ENCODE data around the gene MALL.
"Not testable (repeated sequence)": the region's sequence is repeated elsewhere in the genome, so short reads cannot be mapped to it uniquely, and the experiment has no call there.

MALL gene

GRCh38 chr2:110120171-110121051, 4.8 kb upstream of the MALL start:
- peaks cover 9% of the 10 kb centered on the region; the same call in 1 of the 2 replicates for H3K27me3 ChIP-seq (ENCODE audit: control insufficient read depth, insufficient read depth, low read length)
- WGBS (ENCODE audit: insufficient coverage, insufficient read length) = no CpG with 5 or more reads among the region's 11 CpGs

GRCh38 chr2:110116033-110116710, 550 bp upstream of the MALL start:
- Histone ChIP-seq H3K4me3 (ENCODE audit: low read length) (peak overlapping the region; percentile 52; the same call in 1 of the 2 replicates), H3K4me1 (ENCODE audit: control insufficient read depth, insufficient read depth, low read length) (no peaks in the 10 kb centered on the region), H3K9me3 (ENCODE audit: control insufficient read depth, insufficient read depth, low read length) (no peaks in the 10 kb centered on the region), H3K36me3 (ENCODE audit: control insufficient read depth, insufficient read depth, low read length) (no peaks in the 10 kb centered on the region), H3K27me3 (ENCODE audit: control insufficient read depth, insufficient read depth, low read length) (peaks cover 19% of the 10 kb centered on the region), H3K27ac (ENCODE audit: low read length) (no peak overlapping the region)
- no peak for DNase-seq (ENCODE audit: low read depth, low spot score)
- WGBS (ENCODE audit: insufficient coverage, insufficient read length) = no CpG with 5 or more reads among the region's 8 CpGs

More at GRCh38 chr2:110120171-110121051, 4.8 kb upstream of the MALL start:
- Histone ChIP-seq H3K4me1 (ENCODE audit: control insufficient read depth, insufficient read depth, low read length) (no peaks in the 10 kb centered on the region), H3K27ac (ENCODE audit: low read length) (no peak overlapping the region), H3K4me3 (ENCODE audit: low read length) (no peak overlapping the region), H3K36me3 (ENCODE audit: control insufficient read depth, insufficient read depth, low read length) (no peaks in the 10 kb centered on the region), H3K9me3 (ENCODE audit: control insufficient read depth, insufficient read depth, low read length) (no peaks in the 10 kb centered on the region)
- no peak for DNase-seq (ENCODE audit: low read depth, low spot score)

GRCh38 chr2:110114831-110115255, 779 bp downstream of the MALL start:
- H3K27ac ChIP-seq (ENCODE audit: low read length) = no peak overlapping the region
- H3K4me1 ChIP-seq (ENCODE audit: control insufficient read depth, insufficient read depth, low read length) = no peaks in the 10 kb centered on the region
- no peaks in the 10 kb centered on the region for H3K9me3 ChIP-seq (ENCODE audit: control insufficient read depth, insufficient read depth, low read length)
- no CpG with 5 or more reads among the region's 14 CpGs for WGBS (ENCODE audit: insufficient coverage, insufficient read length)
- DNase-seq (ENCODE audit: low read depth, low spot score) = no peak
- H3K4me3 ChIP-seq (ENCODE audit: low read length) = no peak overlapping the region
- no peaks in the 10 kb centered on the region for H3K36me3 ChIP-seq (ENCODE audit: control insufficient read depth, insufficient read depth, low read length)
- peaks cover 19% of the 10 kb centered on the region for H3K27me3 ChIP-seq (ENCODE audit: control insufficient read depth, insufficient read depth, low read length)

GRCh38 chr2:110113961-110114591, 1.5 kb downstream of the MALL start:
- no peak overlapping the region for H3K4me3 ChIP-seq (ENCODE audit: low read length)
- no peak for DNase-seq (ENCODE audit: low read depth, low spot score)
- peaks cover 19% of the 10 kb centered on the region for H3K27me3 ChIP-seq (ENCODE audit: control insufficient read depth, insufficient read depth, low read length)
- WGBS (ENCODE audit: insufficient coverage, insufficient read length) = no CpG with 5 or more reads among the region's 8 CpGs
- no peaks in the 10 kb centered on the region for H3K9me3 ChIP-seq (ENCODE audit: control insufficient read depth, insufficient read depth, low read length)
- no peaks in the 10 kb centered on the region for H3K4me1 ChIP-seq (ENCODE audit: control insufficient read depth, insufficient read depth, low read length)
- H3K36me3 ChIP-seq (ENCODE audit: control insufficient read depth, insufficient read depth, low read length) = no peaks in the 10 kb centered on the region
- H3K27ac ChIP-seq (ENCODE audit: low read length) = no peak overlapping the region

GRCh38 chr2:110108291-110108690, 7.3 kb downstream of the MALL start:
- not testable (repeated sequence) for H3K27me3 ChIP-seq (ENCODE audit: control insufficient read depth, insufficient read depth, low read length); H3K4me3 ChIP-seq (ENCODE audit: low read length); H3K27ac ChIP-seq (ENCODE audit: low read length); H3K36me3 ChIP-seq (ENCODE audit: control insufficient read depth, insufficient read depth, low read length); H3K9me3 ChIP-seq (ENCODE audit: control insufficient read depth, insufficient read depth, low read length); H3K4me1 ChIP-seq (ENCODE audit: control insufficient read depth, insufficient read depth, low read length); DNase-seq (ENCODE audit: low read depth, low spot score)
- no CpG with 5 or more reads among the region's 2 CpGs for WGBS (ENCODE audit: insufficient coverage, insufficient read length)

GRCh38 chr2:110107092-110108079, 8.2 kb downstream of the MALL start:
- Histone ChIP-seq H3K27me3 (ENCODE audit: control insufficient read depth, insufficient read depth, low read length) (no peaks in the 10 kb centered on the region), H3K4me3 (ENCODE audit: low read length) (no peak overlapping the region), H3K4me1 (ENCODE audit: control insufficient read depth, insufficient read depth, low read length) (no peaks in the 10 kb centered on the region), H3K36me3 (ENCODE audit: control insufficient read depth, insufficient read depth, low read length) (no peaks in the 10 kb centered on the region), H3K9me3 (ENCODE audit: control insufficient read depth, insufficient read depth, low read length) (no peaks in the 10 kb centered on the region), H3K27ac (ENCODE audit: low read length) (no peak overlapping the region)
- no CpG with 5 or more reads among the region's 3 CpGs for WGBS (ENCODE audit: insufficient coverage, insufficient read length)
- no peak for DNase-seq (ENCODE audit: low read depth, low spot score)

- Histone ChIP-seq H3K4me1 (ENCODE audit: control insufficient read depth, insufficient read depth, low read length) (no peaks in the 10 kb centered on the region), H3K27ac (ENCODE audit: low read length) (no peak overlapping the region)
Observed at GRCh38 chr2:110106642-110107041, 9.0 kb downstream of the MALL start.

GRCh38 chr2:110105608-110106467, 9.8 kb downstream of the MALL start:
- Histone ChIP-seq H3K4me1 (ENCODE audit: control insufficient read depth, insufficient read depth, low read length) (no peaks in the 10 kb centered on the region), H3K27me3 (ENCODE audit: control insufficient read depth, insufficient read depth, low read length) (no peaks in the 10 kb centered on the region), H3K36me3 (ENCODE audit: control insufficient read depth, insufficient read depth, low read length) (no peaks in the 10 kb centered on the region), H3K9me3 (ENCODE audit: control insufficient read depth, insufficient read depth, low read length) (no peaks in the 10 kb centered on the region), H3K27ac (ENCODE audit: low read length) (no peak overlapping the region), H3K4me3 (ENCODE audit: low read length) (no peak overlapping the region)
- DNase-seq (ENCODE audit: low read depth, low spot score) = no peak
- no CpG with 5 or more reads among the region's 8 CpGs for WGBS (ENCODE audit: insufficient coverage, insufficient read length)

More at GRCh38 chr2:110106642-110107041, 9.0 kb downstream of the MALL start:
- DNase-seq (ENCODE audit: low read depth, low spot score) = no peak
- Histone ChIP-seq H3K9me3 (ENCODE audit: control insufficient read depth, insufficient read depth, low read length) (no peaks in the 10 kb centered on the region), H3K4me3 (ENCODE audit: low read length) (no peak overlapping the region), H3K36me3 (ENCODE audit: control insufficient read depth, insufficient read depth, low read length) (no peaks in the 10 kb centered on the region), H3K27me3 (ENCODE audit: control insufficient read depth, insufficient read depth, low read length) (no peaks in the 10 kb centered on the region)
- no CpG with 5 or more reads among the region's 6 CpGs for WGBS (ENCODE audit: insufficient coverage, insufficient read length)

GRCh38 chr2:110105183-110105582, 10.4 kb downstream of the MALL start:
- Histone ChIP-seq H3K4me1 (ENCODE audit: control insufficient read depth, insufficient read depth, low read length) (no peaks in the 10 kb centered on the region), H3K9me3 (ENCODE audit: control insufficient read depth, insufficient read depth, low read length) (no peaks in the 10 kb centered on the region), H3K36me3 (ENCODE audit: control insufficient read depth, insufficient read depth, low read length) (no peaks in the 10 kb centered on the region), H3K27me3 (ENCODE audit: control insufficient read depth, insufficient read depth, low read length) (no peaks in the 10 kb centered on the region), H3K27ac (ENCODE audit: low read length) (no peak overlapping the region), H3K4me3 (ENCODE audit: low read length) (no peak overlapping the region)
- no peak for DNase-seq (ENCODE audit: low read depth, low spot score)
- no CpG with 5 or more reads among the region's 4 CpGs for WGBS (ENCODE audit: insufficient coverage, insufficient read length)

Data from iPS DF 6.9 (cell line).